Measurements from ENCODE around the gene GIGYF2.
"Not testable (repeated sequence)": the region's sequence is repeated elsewhere in the genome, so short reads cannot be mapped to it uniquely, and the experiment has no call there.

Gene GIGYF2

DNA sequence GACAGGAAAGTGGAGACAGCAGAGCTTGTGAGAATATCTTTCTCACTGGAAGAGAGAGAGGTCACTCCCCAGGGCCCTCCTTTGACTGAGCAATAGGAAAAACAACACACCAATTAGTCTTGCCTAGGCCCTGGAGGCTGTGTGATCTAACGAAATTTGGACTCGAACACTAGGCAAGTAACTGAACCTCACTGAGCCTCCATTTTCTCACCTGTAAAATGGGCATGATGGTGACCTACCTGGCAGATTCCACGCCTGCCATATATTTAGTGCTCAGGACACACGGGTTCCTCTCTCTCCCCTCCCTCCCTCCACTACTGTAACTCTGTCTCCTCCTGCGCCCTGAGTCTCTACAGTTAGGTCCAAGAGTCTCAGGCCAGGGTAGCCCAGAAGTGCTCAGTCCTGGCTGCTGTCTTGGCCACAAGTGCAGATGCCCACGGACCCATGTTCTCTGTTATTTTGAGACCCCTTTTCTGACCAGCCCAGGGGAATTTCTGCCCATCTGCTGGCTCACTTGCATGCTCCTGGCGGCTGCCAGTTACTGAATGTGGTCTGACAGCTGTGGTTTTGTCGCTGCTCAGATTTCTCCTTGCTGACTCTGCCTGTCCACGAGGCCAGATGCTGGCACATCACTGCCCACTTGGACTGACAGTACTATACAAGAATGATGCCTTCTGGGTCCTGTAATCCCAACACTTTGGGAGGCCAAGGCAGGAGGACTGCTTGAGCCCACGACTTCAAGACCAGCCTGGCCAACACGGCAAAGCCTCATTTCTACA lies 9.6 kb upstream of the GIGYF2 start:
- DNase-seq (ENCODE audit: low read depth) = no peak

DNA sequence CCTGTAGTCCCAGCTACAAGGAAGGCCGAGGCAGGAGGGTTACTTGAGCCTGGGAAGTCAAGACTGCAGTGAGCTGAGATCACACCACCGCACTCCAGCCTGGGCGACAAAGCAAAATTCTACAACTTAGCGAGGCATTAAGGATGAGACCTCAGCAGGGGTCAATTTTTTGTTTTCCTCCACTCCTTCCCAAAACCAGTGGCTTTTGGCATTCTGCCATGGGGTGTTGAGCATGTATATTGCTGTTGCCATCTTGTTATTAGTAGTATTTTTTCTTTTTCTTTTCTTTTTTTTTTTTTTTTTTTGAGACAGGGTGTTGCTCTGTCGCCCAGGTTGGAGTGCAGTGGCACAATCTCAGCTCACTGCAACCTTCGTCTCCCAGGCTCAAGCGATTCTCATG lies 8.9 kb upstream of the GIGYF2 start:
- DNase-seq (ENCODE audit: low read depth) = no peak

DNA sequence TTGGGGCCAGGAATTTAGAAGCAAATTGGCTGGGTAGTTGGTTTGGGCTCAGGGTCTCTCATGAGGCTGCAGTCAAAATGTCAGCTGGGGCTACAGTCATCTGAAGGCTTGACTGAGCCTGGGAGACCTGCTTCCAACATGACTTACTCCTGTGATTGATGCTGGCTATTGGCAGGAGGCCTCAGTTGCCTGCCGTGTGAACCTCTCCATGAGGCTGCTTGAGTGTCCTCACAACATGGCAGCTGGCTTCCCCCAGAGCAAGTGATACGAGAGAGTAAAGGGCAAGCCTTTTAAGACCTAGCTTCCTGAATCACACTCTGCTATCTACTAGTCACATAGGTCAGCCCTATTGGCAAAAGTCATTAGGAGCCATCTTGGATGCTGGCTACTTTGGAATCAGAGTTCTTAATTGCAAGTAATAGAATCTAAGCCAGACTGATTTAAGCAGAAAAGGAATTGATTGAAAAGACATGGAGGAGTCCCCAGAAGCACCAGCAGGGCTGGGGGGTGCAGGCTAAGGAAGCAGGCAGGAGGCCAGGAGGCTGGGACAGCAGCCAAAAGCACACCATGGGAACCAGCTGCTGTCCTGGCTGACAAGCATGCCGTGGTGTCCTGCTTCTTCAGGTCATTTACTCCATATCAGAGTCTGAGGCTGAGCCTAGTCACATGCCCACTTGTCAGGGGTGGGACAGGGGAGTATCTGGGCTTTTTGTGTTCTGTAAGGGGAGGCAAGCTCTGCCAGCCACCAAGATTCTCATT lies 7.8 kb upstream of the GIGYF2 start:
- DNase-seq (ENCODE audit: low read depth) = no peak

DNA sequence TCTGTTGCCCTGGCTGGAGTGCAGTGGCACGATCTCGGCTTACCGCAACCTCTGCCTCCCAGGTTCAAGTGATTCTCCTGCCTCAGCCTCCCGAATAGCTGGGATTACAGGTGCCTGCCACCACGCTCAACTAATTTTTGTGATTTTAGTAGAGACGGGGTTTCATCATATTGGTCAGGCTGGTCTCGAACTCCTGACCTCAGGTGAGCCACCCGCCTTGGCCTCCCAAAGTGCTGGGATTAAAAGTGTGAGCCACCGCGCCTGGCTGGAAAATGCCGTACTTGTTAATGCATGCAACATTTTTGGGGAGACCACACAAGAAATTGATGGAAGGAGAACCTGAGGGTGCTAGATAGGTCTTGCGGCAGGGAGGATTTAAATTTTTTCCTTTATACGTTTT lies 6.0 kb upstream of the GIGYF2 start:
- DNase-seq (ENCODE audit: low read depth) = not testable (repeated sequence)

DNA sequence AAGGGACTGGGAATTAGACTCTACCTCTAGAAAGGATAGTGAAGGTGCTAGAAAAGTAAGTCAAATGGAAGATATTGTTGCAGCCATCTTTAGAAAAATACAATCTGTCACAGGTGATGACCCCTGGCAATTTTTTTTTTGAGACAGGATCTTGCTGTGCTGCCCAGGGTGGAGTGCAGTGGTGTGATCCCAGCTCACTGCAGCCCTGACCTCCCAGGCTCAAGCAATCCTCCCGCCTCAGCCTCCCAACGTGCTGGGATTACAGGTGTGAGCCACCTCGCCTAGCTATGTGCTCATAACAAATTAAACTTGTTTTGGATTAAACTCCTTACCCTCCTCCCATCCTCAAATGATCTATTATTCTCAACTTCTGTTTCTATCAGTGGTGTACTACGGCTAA lies 3.8 kb upstream of the GIGYF2 start:
- no peak for DNase-seq (ENCODE audit: low read depth)

DNA sequence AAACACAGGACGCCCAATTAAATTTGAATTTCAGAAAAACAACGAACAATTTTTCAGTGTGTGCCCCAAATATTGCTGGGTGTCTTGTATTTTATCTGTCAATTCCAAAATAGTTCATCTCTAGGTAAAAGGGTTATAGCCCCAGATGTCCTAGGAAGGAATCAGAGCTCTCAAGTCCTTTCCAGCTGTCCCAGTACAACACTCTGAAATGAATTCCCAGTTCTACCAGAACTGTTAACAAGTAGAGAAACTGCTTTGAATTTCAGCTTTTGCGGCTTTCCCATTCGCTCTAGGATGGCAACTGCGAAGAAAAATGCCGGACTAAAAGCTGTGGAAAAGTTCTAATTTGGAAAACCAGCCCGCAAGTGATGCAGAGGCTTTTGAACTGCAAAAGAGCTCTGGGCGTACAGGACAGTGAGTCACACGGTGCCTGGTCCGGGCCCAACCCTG lies 497 bp upstream of the GIGYF2 start:
- DNase-seq (ENCODE audit: low read depth) = no peak

DNA sequence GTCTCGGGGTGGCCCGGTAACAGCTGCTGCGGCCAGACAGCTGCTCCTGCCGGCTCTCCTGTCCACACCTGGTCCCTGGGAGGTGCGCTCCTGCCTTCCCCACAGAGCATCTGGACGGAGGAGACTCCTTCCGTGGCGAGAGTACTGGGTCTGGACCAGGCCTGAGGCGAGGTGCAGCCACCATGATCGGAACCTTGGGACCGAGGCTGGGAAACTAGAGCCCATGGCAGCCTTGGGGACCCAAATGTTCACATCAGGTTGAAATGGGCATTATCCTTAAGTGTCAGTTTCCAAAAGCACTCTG lies 628 bp downstream of the GIGYF2 start:
- DNase-seq (ENCODE audit: low read depth) = no peak

DNA sequence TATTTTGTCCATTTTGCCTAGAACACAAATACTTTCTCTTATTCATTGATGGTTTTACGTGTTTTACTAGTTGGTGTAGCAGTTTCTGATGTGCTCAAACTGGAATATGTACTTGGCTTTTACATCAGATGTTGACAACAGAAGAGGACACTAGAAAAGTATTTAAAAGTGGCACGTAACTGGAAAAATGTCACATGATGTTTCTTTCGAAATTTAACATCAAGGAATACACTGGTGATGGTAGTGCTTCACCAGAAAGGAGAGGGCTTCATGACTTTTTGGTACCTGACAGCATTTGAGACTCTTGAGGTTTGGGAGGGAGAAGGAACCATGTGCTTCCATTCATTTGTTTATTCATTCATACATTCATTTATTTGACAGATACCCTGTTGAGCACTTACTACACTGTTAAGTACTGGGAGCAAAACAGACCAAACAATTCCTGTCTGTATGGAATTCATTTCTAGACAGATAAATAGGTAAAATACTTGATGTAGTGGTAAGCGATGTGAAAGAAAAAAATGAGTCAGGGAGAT lies 1.5 kb downstream of the GIGYF2 start:
- DNase-seq (ENCODE audit: low read depth) = no peak

DNA sequence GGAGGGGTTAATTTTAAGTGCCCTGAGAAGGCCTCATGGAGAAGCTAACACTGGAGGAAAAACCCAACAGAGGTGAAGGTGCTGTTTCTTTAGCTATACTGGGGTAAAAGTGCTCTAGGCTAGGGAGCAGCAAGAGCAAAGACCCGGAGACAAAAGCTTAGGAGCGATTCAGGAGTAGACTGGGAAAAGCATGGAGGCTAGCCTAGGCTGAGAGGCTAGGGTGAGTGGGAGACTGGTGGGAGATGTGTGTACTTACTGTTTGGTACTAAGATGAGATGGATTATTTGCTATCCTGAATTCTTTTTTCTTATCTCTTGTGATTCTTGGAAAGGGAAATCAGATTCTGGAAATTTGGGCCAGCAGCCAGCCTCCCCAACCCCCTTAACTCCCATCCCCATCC lies 2.0 kb downstream of the GIGYF2 start:
- no peak for DNase-seq (ENCODE audit: low read depth)

DNA sequence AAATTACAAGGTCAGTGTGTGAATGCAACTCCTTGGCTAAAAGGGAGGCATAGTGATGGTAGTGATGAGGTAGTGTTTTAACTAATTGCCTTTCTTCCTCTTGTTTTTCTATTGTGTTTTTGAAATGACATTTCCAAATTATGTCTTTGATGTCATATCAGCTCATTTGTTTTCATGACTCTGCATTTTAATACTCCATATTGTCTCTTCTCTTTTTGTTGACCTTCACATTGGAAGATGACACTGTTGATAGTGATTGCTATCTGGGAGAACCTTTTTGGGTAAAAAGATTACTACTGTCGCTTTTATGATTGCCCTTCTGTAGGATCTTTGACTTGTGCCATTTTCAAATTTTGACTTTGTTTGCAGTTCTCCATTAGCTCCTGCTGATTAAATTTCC lies 3.0 kb downstream of the GIGYF2 start:
- DNase-seq (ENCODE audit: low read depth) = no peak

DNA sequence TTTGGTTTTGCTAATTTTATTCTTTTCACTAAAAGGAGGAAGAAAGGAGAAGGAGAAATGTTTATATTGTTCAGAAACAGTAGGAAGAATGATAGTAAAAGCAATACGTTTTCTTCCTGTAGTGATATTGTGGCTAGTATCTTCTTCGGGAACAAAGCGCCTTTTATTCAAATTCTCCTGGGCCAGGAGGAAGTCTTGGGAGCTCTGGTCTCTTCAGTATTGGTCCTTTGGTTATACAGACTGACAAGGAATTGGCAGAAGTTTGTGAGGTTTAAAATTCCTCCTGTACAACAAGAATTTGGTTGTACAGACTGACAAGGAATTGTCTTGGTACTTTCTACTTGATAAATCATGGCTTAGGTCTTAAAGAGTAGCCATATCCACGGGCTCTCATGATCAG lies 9.9 kb downstream of the GIGYF2 start:
- no peak for DNase-seq (ENCODE audit: low read depth)

DNA sequence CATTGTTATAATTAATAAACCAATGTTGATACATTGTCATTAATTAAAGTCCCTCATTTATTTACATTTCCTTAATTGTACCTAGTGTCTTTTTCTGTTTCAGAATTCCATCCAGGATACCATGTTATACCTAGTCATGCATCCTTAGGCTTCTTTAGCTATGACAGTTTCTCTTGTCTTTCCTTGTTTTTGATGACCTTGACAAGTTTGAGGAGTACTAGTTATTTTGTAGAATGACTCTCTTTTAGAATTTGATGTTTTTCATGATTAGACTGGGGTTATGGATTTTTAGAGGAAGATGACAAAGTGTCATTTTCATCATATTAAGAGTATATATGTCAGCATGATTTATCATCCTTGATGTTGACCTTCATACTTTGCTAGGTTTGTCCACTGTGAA lies 16.4 kb downstream of the GIGYF2 start:
- DNase-seq (ENCODE audit: low read depth) = no peak

DNA sequence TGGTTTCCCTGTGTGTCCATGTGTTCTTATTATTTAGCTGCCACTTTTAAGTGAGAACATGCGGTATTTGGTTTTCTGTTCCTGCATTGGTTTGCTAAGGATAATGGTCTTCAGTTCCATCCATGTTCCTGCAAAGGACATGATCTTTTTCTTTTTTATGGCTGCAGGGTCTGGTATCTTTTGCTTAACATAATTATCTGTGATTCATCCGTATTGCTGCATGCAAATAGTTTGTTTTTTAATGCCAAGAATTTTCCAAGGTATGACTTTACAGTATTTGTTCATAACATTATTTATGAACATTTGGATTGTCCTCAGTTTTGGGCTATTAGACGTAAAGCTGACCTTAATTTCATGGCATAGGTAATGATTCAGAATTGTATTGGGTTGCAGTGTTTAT lies 17.8 kb downstream of the GIGYF2 start:
- no peak for DNase-seq (ENCODE audit: low read depth)

DNA sequence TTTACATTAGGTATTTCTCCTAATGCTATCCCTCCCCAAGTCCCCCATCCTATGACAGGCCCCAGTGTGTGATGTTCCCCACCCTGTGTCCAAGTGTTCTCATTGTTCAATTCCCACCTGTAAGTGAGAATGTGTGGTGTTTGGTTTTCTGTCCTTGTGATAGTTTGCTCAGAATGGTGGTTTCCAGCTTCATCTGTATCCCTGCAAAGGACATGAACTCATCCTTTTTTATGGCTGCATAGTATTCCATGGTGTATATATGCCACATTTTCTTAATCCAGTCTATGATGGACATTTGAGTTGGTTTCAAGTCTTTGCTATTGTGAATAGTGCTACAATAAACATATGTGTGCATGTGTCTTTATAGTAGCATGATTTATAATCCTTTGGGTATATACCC lies 22.9 kb downstream of the GIGYF2 start:
- DNase-seq (ENCODE audit: low read depth) = not testable (repeated sequence)

DNA sequence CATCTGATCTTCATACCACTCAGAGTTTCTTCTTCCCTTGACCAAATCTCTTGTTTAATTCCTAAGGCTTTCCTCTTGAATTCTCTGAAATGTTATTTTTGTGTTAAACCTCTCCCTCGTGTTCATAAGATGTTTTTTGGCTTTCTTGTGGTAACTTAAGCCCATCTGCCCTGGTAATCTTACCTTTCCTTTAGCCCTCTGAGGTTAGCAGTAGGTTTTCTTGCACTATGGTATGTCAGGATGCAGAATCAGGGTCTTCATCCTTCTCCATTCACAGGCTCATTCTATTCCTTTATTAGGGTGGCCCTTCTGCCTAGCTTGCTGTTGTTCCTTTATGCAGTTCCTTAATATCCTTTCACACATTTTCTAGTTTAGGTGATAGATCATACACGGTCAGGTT lies 24.1 kb downstream of the GIGYF2 start:
- DNase-seq (ENCODE audit: low read depth) = no peak

DNA sequence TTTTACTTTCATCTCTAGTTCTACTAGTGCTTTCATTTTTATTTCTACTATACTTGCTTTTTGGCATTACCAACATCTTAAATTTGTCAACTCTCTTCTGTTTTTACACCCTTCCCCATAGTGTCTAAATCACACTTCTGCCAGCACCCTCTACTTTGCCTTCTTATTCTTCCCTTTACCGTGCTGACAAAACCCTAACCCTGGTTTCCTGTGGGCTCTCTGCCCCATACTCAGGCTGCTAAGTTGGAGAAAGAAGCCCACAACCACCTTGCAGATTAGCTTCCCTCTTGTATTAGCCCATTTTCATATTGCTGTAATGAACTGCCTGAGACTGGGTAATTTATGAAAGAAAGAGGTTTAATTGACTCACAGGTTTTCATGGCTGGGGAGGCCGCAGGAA lies 24.8 kb downstream of the GIGYF2 start:
- no peak for DNase-seq (ENCODE audit: low read depth)

DNA sequence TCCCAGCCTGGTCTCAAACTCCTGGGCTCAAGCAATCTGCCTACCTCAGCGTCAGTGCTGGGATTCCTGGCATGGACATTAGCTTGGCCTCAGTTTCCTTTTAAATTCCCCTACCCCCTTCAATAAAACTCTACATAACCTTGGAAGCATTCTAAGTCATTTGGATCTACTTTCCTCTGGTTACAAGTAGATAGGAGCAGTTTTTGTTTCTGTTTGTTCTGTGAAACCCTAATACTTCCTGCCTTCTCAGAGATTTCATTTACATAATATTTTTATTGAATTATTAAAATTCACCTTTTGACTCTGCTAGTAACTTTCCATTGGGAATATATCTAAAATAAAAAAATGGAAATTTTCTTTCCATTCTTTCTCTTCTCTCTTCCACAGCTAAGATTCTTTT lies 25.9 kb downstream of the GIGYF2 start:
- no peak for DNase-seq (ENCODE audit: low read depth)

DNA sequence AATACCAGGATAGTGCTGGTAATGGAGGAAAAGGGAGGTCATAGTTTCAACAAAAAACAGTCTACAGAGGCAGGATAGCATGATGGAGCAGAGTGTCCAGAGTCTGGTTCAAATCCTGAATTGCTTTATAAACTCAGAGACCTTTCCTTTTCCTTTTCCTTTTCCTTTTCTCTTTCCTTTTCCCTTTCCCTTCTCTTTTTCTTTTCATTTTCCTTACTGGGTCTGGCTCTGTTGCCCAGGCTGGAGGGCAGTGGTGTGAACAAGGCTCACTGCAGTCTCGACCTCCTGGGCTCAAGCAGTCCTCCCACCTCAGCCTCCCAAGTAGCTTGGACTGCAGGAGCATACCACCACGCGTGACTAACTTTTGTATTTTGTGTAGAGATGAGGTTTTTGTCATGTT lies 31.7 kb downstream of the GIGYF2 start:
- DNase-seq (ENCODE audit: low read depth) = no peak

DNA sequence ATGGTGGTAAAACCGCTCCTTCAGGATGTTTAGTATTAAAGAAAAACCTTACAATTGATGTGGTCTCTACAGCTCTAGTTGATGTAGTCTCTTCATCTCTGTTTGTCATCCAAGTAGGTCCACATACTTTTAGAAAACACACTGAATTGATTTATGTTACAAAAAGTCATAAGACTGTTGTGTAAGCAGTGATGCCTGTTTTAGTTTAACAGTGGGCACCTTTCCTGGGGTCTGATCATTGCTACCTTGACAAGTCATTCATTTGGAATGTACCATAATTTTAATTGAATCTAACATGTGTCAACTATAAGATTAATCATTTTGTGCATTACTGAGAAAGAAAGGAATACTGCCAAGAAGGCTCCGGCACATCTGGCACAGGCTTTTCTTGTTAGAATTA lies 34.3 kb downstream of the GIGYF2 start:
- DNase-seq (ENCODE audit: low read depth) = no peak

DNA sequence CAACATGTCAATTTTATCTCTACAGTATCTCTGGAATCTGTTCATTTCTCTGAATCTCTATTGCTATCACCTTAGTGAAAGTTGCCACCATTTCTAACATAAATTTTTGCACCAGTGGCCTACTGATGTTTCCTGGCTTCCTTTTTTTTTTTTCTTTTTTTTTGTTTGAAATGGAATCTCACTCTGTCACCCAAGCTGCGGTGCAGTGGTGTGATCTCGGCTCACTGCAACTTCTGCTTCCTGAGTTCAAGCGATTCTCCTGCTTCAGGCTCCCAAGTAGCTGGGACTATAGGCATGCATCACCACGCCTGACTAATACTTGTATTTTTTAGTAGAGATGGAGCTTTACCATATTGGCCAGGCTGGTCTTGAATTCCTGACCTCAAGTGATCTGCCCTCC lies 44.2 kb downstream of the GIGYF2 start:
- no peak for DNase-seq (ENCODE audit: low read depth)

DNA sequence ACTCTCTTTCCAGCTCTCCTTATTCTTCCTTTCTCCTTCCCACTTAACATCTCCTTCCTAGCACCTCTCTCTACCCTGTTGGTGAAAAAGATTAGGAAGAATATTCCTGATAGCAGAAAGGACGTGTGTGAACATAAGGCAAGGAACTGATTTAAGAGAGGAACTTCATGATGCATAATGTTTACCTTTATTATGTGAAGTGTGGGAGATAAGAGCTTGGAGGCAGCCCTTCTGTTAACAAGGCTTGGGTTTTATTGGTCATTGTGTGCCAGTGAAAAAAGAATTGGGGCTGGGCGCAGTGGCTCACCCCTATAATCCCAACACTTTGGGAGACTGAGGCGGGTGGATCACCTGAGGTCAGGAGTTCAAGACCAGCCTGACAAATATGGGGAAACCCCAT lies 44.8 kb downstream of the GIGYF2 start:
- DNase-seq (ENCODE audit: low read depth) = no peak

DNA sequence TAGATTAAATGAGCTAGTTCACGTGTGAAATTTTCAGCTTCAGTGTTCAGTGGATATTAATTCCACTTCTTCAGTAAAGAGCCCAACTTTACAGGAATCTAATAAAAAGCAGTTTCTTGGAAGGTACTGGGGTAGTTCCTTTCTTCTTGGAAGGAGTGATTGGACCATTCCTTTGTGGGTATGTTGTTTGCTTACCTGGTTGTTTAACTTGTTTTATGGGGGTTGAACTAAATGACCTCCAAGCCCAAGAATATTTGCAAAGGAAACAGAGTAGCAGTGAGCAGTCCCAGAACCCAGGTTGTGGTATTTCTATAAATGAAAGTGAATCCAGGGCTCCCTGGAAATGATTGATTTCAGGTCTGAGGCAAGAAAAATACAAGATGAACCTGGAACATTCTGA lies 47.8 kb downstream of the GIGYF2 start:
- DNase-seq (ENCODE audit: low read depth) = no peak

DNA sequence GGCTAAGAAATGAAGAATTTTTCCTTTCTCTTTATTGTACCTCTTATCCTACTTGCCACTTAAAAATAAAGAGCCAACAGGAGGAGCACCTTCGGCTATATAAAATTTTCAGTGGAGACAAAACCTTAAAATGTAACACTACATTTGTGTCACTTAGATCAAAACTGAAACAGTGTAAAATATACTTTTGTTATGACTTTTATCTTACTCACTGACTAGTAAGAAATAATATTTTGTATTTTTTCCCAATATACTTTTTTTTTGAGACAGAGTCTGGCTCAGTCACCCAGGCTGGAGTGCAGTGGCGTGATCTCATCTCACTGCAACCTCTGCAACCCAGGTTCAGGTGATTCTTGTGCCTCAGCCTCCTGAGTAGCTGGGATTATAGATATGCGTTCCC lies 50.9 kb downstream of the GIGYF2 start:
- DNase-seq (ENCODE audit: low read depth) = no peak

DNA sequence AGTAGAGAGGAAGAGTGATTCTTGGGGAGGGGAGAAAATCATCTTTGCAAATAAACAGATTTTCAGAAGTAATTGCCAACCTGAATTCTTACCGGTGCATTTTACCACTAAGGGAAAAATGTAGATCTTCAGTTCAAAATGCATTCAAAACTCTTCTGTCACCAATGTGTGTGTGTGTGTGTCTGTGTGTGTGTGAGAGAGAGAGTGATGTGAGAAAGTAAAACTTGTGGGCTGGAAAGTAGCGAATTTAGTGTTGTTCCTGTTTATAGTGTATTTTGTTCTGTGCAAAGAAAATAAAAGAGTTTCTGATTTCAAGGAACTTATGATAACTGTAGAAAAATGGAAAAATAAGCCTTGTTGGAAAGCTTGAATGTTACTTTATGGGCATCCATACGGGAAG lies 52.2 kb downstream of the GIGYF2 start:
- no peak for DNase-seq (ENCODE audit: low read depth)
